ENCODE measurements around the gene MRPL53. TPM values are rescaled to one million over a fixed set of nuclear protein-coding genes. Genes with fewer than 3 reads are reported as not detected.

MRPL53 gene
- total and polyA plus RNA-seq, 9 of the 15 experiments (the other 6 are each of a cell fraction or from before 2014, with no cell fraction given) = 11.5 to 87.9 (median 41.1) TPM

GRCh38 chr2:74504591-74504990, 32.1 kb upstream of the MRPL53 start:
- WGBS (ENCODE audit: insufficient coverage, low coverage, missing lambda C conversion rate) = 38% methylated on average over 3 of the region's 3 CpGs
- Histone ChIP-seq H4K20me1 (replicated peaks; ENCODE audit: control insufficient read depth, insufficient read depth, low read length) (no peaks in the 10 kb centered on the region), H3K4me2 (ENCODE audit: insufficient read depth, low read length) (peak overlapping the region; percentile 95), H3K79me2 (ENCODE audit: control insufficient read depth, insufficient read depth, low read length) (peaks cover 46% of the 10 kb centered on the region), H3K27ac (ENCODE audit: extremely low read depth, low read depth, low read length) (peak overlapping the region; percentile 79), H3K4me3 (peak overlapping the region; percentile 40; the same call in 1 of the 2 replicates), H2AFZ (ENCODE audit: low read depth, low read length) (no peak overlapping the region), H3K9me1 (ENCODE audit: control insufficient read depth, insufficient read depth, low read length) (no peaks in the 10 kb centered on the region), H3K27me3 (ENCODE audit: control insufficient read depth in 2 of 2, insufficient read depth in 2 of 2, low read length in 2 of 2) (no peaks in the 10 kb centered on the region), H3K9me3 (replicated peaks; ENCODE audit: control insufficient read depth, insufficient read depth, low read depth, low read length) (no peaks in the 10 kb centered on the region), H3K9ac (ENCODE audit: insufficient read depth in 1 of 2, low read depth in 2 of 2, low read length in 2 of 2) (peak overlapping the region; percentile 38 to 87; a peak in 3 of 4 replicates), H3K4me1 (replicated peaks in 1 of 2; ENCODE audit: control insufficient read depth in 2 of 2, insufficient read depth in 2 of 2, low read length in 2 of 2) (peaks cover 42 to 61% of the 10 kb centered on the region in 2 experiments; a peak in 4 of 5 replicates), H3K36me3 (ENCODE audit: control insufficient read depth, insufficient read depth, low read length) (peaks cover 13% of the 10 kb centered on the region; the same call in 2 of the 3 replicates)
- ATAC-seq (no peak), FAIRE-seq (no peak), DNase-seq (ENCODE audit: extremely low read depth in 1 of 4, low spot score in 3 of 4) (peak in 1 of 4 experiments; percentile 34)
- in situ Hi-C loops (cut with MboI) = no loop called here
- POLR2A ChIA-PET = interaction anchor here (0.6 to 1.6 kb wide), 8 partner anchors 9 to 105 kb away, joined by 3 to 6 read pairs (median 4); no protein-coding TSS in a partner anchor
- CTCF ChIA-PET (ENCODE audit: low intra/inter-chr PET ratio) = no interaction called here
- TSS peak; percentile 52 for BruUV-seq (replicated peaks)
- intact Hi-C loops (cut with micrococcal nuclease) = loop anchor here (5.0 kb wide), 1 partner anchor 68 kb away; no protein-coding TSS in a partner anchor
- TF ChIP-seq GMEB1 (CRISPR knock-in tag; IDR thresholded peaks at IDR 0.05) = no peak
- TF ChIP-seq TBP (optimal IDR thresholded peaks at IDR 0.05; ENCODE audit: low read depth, low read length) = peak; percentile 21
